ENCODE measurements around the gene GATC. TPM values are rescaled to one million over a fixed set of nuclear protein-coding genes. Genes with fewer than 3 reads are reported as not detected.

Gene GATC
- total and polyA plus RNA-seq, 2 of the 4 experiments (the other 2 are of a cell fraction): 8.7 to 16.5 TPM

DNA sequence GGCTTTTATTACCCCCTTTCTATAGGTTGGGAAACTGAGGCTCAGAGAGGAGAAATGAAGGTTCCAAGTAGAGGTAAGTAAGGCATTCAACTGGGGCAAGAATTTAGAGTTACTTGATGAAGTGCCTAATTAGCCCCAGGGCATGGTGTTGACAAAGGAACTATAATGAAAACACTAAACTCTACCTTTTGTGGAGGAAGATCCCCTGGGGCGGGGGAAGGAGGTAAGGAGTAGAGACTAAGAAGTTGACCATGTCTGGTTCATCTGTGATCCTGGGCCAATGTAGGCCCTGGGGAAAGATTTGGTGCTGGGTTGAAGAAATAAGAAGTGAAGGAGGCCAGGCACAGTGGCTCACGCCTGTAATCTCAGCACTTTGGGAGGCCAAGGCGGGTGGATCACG lies 24.5 kb upstream of the GATC start:
- no peak overlapping the region for H2BK15ac ChIP-seq (ENCODE audit: low read depth, low read length)
- POLR2A ChIA-PET (ENCODE audit: unreplicated experiment): no interaction called here
- no peak overlapping the region for H2BK5ac ChIP-seq (ENCODE audit: low read depth, low read length, poor library complexity, severe bottlenecking)
- no peak overlapping the region for H3K4me2 ChIP-seq (ENCODE audit: low read depth, low read length)
- H3K9me3 ChIP-seq (ENCODE audit: control insufficient read depth, insufficient read depth, low read length): no peaks in the 10 kb centered on the region
- H4K5ac ChIP-seq (ENCODE audit: low read depth, low read length): no peak overlapping the region
- no peak overlapping the region for H2AK9ac ChIP-seq (replicated peaks; ENCODE audit: low read depth, low read length, poor library complexity)
- H3K4me3 ChIP-seq (ENCODE audit: insufficient read depth, low read depth, low read length): no peak overlapping the region
- no peak overlapping the region for H3K56ac ChIP-seq (ENCODE audit: extremely low read depth, insufficient read depth, low read length)
- no peak overlapping the region for H4K8ac ChIP-seq (ENCODE audit: low read depth in 2 of 2, low read length in 2 of 2)
- H4K91ac ChIP-seq (ENCODE audit: insufficient read depth, low read depth, low read length): no peak overlapping the region
- H3K9me1 ChIP-seq (ENCODE audit: insufficient read depth, low read length): no peaks in the 10 kb centered on the region
- intact Hi-C loops (cut with micrococcal nuclease): no loop called here
- no peak overlapping the region for H3K27ac ChIP-seq (ENCODE audit: insufficient read depth, low read length)
- no peak for DNase-seq
- H2BK20ac ChIP-seq (ENCODE audit: low read depth, low read length): no peak overlapping the region
- no peak for ATAC-seq (ENCODE audit: low read depth)
- H3K27me3 ChIP-seq (ENCODE audit: control insufficient read depth, insufficient read depth, low read length): peaks cover 27% of the 10 kb centered on the region
- no peak overlapping the region for H2BK120ac ChIP-seq (ENCODE audit: low read depth, low read length)
- H3K18ac ChIP-seq (ENCODE audit: low read depth, low read length): no peak overlapping the region
- CTCF ChIA-PET: no interaction called here
- H2AFZ ChIP-seq (replicated peaks; ENCODE audit: low read length, poor library complexity): no peak overlapping the region
- 66% methylated on average over 3 of the region's 4 CpGs; no CpG with 5 or more reads in 1 of the 2 experiments for WGBS, 2 experiments (ENCODE audit: extremely low coverage in 2 of 2, insufficient read length in 1 of 2)
- TF ChIP-seq BHLHE40 (IDR thresholded peaks at IDR 0.05; ENCODE audit: low read depth, low read length): no peak
- no peak for TF ChIP-seq RCOR1 (IDR thresholded peaks at IDR 0.05; ENCODE audit: insufficient replicate concordance, low read length)
- no peak for TF ChIP-seq MXI1 (IDR thresholded peaks at IDR 0.05; ENCODE audit: borderline replicate concordance, low read depth, low read length)
- no peaks in the 10 kb centered on the region for H3K36me3 ChIP-seq (ENCODE audit: control insufficient read depth, insufficient read depth, low read length)
- no peaks in the 10 kb centered on the region for H4K20me1 ChIP-seq (ENCODE audit: insufficient read depth, low read length)
- no peaks in the 10 kb centered on the region for H3K79me1 ChIP-seq (ENCODE audit: low read depth in 1 of 2, low read length in 2 of 2)
- BruUV-seq (replicated peaks): no TSS peak
- in situ Hi-C loops (cut with MboI; ENCODE audit: low sequenced_read_pairs): no loop called here
- H3K9ac ChIP-seq (ENCODE audit: low read depth, low read length): no peak overlapping the region
- no peak overlapping the region for H3K23ac ChIP-seq (ENCODE audit: low read depth, low read length)
- no peak overlapping the region for H3K4ac ChIP-seq (ENCODE audit: low read depth, low read length)
- dilution Hi-C loops (cut with HindIII; ENCODE audit: low sequenced_read_pairs, unreplicated experiment): no loop called here
- no peak overlapping the region for H3K14ac ChIP-seq (replicated peaks; ENCODE audit: low read depth, low read length)
- no peak overlapping the region for H2AK5ac ChIP-seq (ENCODE audit: low read depth, low read length)
- no peaks in the 10 kb centered on the region for H3K4me1 ChIP-seq (ENCODE audit: control insufficient read depth, insufficient read depth, low read length)
